ENCODE data around the gene GRIA3.

DNA sequence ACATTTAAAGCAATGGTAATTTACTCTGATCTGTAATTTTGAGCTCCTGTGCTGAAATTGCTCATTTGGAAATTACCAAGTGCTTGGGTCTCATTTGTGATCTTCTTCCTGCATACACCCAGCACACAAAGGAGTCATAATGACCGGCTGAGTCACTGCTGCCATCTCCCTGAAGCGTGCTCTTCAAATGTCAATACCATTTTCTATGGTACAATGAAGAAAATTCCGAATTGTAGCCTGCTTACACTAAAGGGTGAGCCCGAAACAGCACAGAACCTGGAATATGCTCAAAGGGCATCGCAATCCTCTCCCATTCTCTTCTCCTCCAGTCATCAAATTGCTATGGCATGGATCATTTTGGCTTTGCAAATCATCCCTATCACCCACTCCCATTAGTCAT, 140.5 kb downstream of the GRIA3 start:
- TF ChIP-seq GATA2 (IDR thresholded peaks at IDR 0.05; ENCODE audit: low read depth, low read length) (no peak), GATA3 (IDR thresholded peaks at IDR 0.05; ENCODE audit: low read depth, low read length) (no peak)

All from SH-SY5Y (cell line).